Measurements from ENCODE around the gene SFMBT2. TPM values are rescaled to one million over a fixed set of nuclear protein-coding genes. Genes with fewer than 3 reads are reported as not detected.

SFMBT2 gene
- total and polyA plus RNA-seq, 10 donors = 4.4 to 47.7 (median 34.8) TPM

GRCh38 chr10:7320072-7320471 is 90.8 kb downstream of the SFMBT2 start:
- WGBS, 5 donors = 62 to 74% (median 70%) methylated on average over 7 of the region's 7 CpGs
- TF ChIP-seq POLR2AphosphoS5 (IDR thresholded peaks at IDR 0.05) (no peak), POLR2A (IDR thresholded peaks at IDR 0.05) (no peak)
- TF ChIP-seq, protein P1, sequence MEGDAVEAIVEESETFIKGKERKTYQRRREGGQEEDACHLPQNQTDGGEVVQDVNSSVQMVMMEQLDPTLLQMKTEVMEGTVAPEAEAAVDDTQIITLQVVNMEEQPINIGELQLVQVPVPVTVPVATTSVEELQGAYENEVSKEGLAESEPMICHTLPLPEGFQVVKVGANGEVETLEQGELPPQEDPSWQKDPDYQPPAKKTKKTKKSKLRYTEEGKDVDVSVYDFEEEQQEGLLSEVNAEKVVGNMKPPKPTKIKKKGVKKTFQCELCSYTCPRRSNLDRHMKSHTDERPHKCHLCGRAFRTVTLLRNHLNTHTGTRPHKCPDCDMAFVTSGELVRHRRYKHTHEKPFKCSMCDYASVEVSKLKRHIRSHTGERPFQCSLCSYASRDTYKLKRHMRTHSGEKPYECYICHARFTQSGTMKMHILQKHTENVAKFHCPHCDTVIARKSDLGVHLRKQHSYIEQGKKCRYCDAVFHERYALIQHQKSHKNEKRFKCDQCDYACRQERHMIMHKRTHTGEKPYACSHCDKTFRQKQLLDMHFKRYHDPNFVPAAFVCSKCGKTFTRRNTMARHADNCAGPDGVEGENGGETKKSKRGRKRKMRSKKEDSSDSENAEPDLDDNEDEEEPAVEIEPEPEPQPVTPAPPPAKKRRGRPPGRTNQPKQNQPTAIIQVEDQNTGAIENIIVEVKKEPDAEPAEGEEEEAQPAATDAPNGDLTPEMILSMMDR (IDR thresholded peaks at IDR 0.05 in 8 of 11, conservative IDR thresholded peaks at IDR 0.05 in 3 of 11) = no peak
- Histone ChIP-seq H3K36me3 (peaks cover 0 to 13% (median 0%) of the 10 kb centered on the region in 6 donors), H3K27ac (no peak overlapping the region), H3K4me1 (peaks cover 9 to 59% (median 32%) of the 10 kb centered on the region in 6 donors), H3K27me3 (replicated peaks in 1 of 7) (no peaks in the 10 kb centered on the region), H3K9me3 (peaks cover 0 to 12% (median 7%) of the 10 kb centered on the region in 8 donors), H3K4me3 (no peak overlapping the region)
- intact Hi-C loops (cut with DNase I; ENCODE audit: low total_unique reads) = no loop called here
- DNase-seq = no peak

- peaks cover 0 to 12% (median 7%) of the 10 kb centered on the region in 8 donors for H3K9me3 ChIP-seq
- no peak for DNase-seq
- peaks cover 9 to 63% (median 32%) of the 10 kb centered on the region in 6 donors for H3K4me1 ChIP-seq
- no peaks in the 10 kb centered on the region for H3K27me3 ChIP-seq (replicated peaks in 1 of 7)
- no peak overlapping the region for H3K4me3 ChIP-seq
- H3K27ac ChIP-seq = no peak overlapping the region
- intact Hi-C loops (cut with DNase I; ENCODE audit: low total_unique reads) = no loop called here
- TF ChIP-seq, protein P1 (IDR thresholded peaks at IDR 0.05 in 8 of 11, conservative IDR thresholded peaks at IDR 0.05 in 3 of 11) = no peak
- no peak for TF ChIP-seq POLR2A (IDR thresholded peaks at IDR 0.05)
- TF ChIP-seq POLR2AphosphoS5 (IDR thresholded peaks at IDR 0.05) = no peak
- peaks cover 0 to 12% (median 0%) of the 10 kb centered on the region in 6 donors for H3K36me3 ChIP-seq
These were observed 91.2 kb downstream of the SFMBT2 start for GRCh38 chr10:7319632-7320031.

DNA sequence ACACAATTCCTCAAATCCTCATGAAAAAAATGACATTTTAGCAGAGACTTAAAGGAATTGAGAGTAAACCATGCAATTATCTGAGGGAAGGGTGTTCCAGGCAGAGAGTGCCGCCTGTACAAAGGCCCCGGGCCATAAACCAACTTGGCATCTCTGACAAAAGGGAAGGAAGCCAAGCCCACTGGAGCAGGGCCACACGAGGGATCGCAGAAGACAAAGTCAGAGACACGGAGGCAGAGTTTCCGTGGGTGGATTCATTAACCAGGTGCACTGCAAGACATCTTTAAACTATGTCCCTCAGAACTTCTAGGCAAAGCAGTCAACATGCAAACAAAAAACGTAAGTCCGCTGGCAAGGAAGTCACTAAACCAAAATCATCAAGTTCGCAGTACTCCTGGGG is 92.0 kb downstream of the SFMBT2 start:
- intact Hi-C loops (cut with DNase I; ENCODE audit: low total_unique reads) = no loop called here
- H3K4me3 ChIP-seq = no peak overlapping the region
- no peak for DNase-seq
- H3K36me3 ChIP-seq = peaks cover 0 to 10% (median 0%) of the 10 kb centered on the region in 6 donors
- H3K27ac ChIP-seq = peak overlapping the region in 1 of 8 donors; percentile 10
- WGBS, 5 donors = 21 to 44% (median 29%) methylated on average over 9 of the region's 9 CpGs
- peaks cover 0 to 9% (median 5%) of the 10 kb centered on the region in 8 donors for H3K9me3 ChIP-seq
- H3K27me3 ChIP-seq (replicated peaks in 1 of 7) = no peaks in the 10 kb centered on the region
- TF ChIP-seq, protein P1 (IDR thresholded peaks at IDR 0.05 in 8 of 11, conservative IDR thresholded peaks at IDR 0.05 in 3 of 11) = no peak
- TF ChIP-seq POLR2A (IDR thresholded peaks at IDR 0.05) (no peak), POLR2AphosphoS5 (IDR thresholded peaks at IDR 0.05) (no peak)
- H3K4me1 ChIP-seq = peaks cover 9 to 71% (median 33%) of the 10 kb centered on the region in 6 donors

- intact Hi-C loops (cut with DNase I; ENCODE audit: low total_unique reads) = no loop called here
- peaks cover 9 to 78% (median 35%) of the 10 kb centered on the region in 6 donors for H3K4me1 ChIP-seq
- WGBS, 5 donors = 31 to 44% (median 38%) methylated on average over 4 of the region's 4 CpGs
- TF ChIP-seq, protein P1 (IDR thresholded peaks at IDR 0.05 in 8 of 11, conservative IDR thresholded peaks at IDR 0.05 in 3 of 11) = no peak
- TF ChIP-seq POLR2AphosphoS5 (IDR thresholded peaks at IDR 0.05) = no peak
- no peak for TF ChIP-seq POLR2A (IDR thresholded peaks at IDR 0.05)
- H3K9me3 ChIP-seq = peaks cover 0 to 9% (median 5%) of the 10 kb centered on the region in 8 donors
- H3K4me3 ChIP-seq = no peak overlapping the region
- H3K27me3 ChIP-seq (replicated peaks in 1 of 7) = no peaks in the 10 kb centered on the region
- peak overlapping the region in 2 of 8 donors; percentile 4 to 39 for H3K27ac ChIP-seq
- H3K36me3 ChIP-seq = peaks cover 0 to 10% (median 0%) of the 10 kb centered on the region in 6 donors
- no peak for DNase-seq
These were observed 92.9 kb downstream of the SFMBT2 start for GRCh38 chr10:7317786-7318446.

Data from spleen (tissue), 11 donors.